HPDE6-E6E7 (cell line): ENCODE data around the gene DEUP1.
"Not testable (repeated sequence)": the region's sequence is repeated elsewhere in the genome, so short reads cannot be mapped to it uniquely, and the experiment has no call there.

Experiments used
- DNase-seq: peaks from one replicate; pipeline ENCODE4 v3.0.0; 2011; ENCODE audit warnings: missing footprints; ENCODE audit errors: extremely low spot score

Gene DEUP1

DNA sequence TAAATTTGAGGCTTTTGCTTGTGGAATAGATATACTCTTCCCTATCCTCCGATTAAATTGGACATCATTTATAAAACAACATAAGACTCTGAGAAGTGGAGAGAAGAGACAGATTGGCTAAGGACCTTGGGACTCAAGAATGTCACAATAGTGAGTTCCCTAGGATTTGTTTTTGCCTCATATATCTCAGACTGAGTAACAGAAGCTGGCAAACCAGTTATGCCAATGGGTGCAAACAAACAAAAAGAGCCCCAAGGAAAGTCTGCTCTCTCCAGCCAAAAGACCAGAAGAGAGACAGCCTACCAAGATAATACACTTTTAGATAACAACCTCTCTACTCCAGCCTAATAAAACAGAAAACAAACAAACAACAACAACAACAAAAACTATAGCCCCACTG, 28.9 kb downstream of the DEUP1 start:
- no peak for DNase-seq

DNA sequence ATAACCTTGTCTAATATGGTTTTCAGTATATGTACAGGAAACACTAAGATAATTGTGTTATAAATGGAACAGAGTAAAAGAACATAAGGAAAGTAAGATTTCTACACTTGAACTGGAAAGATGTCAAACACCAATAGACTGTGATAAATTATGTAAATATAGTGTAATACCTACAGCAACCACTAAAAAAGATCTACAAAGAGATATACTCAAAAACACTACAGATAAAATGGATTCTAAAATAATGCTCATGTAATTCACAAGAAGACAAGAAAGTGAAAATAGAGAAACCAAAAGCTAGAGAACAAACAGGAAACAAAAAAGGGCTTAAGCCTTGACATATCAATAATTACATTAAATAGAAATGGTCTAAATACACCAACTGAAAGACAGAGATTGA, 30.9 kb downstream of the DEUP1 start:
- DNase-seq: no peak

DNA sequence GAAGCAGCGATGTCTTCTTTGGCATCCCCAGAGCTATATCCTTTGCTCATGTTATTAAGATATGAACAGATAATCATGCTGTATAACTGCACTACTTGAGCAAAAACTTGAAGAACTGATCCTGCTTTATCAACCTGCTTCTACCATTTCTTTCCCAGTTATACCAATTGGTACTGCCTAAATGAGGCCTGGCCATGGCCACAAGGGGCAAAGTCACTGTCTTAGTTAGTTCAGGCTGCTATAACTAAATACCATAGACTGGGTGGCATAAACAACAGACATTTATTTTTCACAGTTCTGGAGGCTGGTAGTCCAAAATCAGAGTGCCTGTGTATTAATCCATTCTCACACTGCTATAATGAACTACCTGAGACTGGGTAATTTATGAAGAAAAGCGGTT, 37.5 kb downstream of the DEUP1 start:
- DNase-seq: no peak

DNA sequence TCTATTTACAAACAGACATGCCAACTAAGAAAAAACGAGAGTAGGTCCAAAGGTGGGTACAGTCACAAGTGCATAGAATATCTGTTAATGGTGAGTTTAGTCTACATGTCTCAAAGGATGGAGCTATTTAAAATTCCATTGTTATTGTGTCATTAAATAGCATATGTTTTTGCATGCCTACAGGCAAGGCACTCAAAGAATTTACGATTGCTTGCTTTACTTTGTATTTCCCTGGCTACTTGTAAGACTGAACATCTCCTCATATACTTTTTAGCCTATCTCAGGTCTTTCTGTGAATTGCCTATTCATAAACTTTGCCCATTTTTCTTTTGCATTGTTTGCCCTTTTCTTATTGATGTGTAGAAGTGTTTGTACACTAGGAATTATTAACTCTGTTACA, 39.7 kb downstream of the DEUP1 start:
- DNase-seq: no peak

DNA sequence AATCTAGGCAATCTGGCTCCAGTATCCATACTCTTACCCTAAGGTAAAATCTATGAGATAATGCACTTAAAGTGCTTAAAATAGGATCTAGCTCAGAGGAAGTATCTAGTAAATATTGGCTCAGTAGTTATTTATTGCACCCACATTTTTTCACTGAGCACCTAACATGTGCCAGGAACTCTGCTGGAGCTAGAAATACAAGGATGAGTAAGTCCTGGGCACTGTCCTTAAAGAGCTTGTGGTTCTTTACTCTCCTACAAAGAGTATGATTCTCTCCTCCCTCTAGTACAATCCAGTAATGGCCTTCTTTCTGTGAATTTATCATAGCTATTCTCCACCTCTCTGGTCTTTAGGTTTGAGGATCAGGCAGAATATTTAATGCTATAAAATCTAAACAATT, 59.2 kb downstream of the DEUP1 start:
- DNase-seq: no peak

DNA sequence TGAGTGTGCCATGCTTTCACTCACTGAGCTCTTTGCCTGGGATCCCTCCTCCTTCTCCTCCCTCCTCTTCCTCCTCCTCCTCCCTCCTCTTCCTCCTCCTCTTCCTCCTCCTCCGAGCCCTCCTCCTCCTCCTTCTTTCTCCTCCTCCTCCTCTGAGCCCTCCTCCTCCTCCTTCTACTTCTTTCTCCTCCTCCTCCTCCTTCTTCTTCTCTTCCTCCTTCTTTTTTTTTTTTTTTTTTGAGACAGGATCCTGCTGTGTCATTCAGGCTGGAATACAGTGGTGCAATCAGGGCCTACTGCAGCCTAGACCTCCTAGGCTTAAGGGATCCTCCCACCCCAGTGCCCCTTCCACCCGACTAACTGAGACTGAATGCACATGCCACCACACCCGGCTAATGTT, 62.3 kb downstream of the DEUP1 start:
- no peak for DNase-seq

DNA sequence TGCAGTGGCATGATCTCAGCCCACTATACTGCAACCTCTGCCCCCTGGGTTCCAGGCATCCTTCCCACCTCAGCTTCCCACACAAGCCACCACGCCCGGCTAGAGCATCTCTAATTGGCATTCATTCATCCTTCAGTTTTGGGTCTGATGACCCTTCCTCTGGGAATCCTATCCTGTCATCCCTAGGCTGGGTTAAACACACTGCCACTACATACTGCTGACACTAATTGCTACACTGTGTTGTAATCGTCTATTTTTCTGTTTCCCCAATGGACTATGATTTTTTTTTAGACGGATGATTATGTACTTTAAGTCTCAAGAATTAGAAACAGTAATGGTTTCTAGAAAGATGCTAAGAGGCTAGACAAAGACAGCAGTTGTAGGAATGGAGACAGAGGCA, 62.8 kb downstream of the DEUP1 start:
- no peak for DNase-seq

DNA sequence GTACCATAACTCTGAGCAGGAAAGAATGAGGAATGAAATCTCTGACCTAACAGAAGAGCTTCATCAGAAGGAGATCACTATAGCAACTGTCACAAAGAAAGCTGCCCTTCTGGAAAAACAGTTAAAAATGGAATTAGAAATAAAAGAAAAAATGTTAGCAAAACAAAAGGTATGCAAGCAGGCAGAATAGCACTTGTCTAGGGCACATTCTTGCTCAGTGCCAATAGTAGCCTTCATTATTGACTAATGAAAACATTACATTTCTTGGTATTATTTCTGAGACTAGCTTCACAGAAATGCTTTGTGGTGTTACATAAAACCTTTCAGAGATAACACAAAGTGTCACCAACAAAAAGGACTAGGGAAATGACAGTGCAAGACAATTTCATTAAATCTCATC, 63.9 kb downstream of the DEUP1 start:
- DNase-seq: no peak

DNA sequence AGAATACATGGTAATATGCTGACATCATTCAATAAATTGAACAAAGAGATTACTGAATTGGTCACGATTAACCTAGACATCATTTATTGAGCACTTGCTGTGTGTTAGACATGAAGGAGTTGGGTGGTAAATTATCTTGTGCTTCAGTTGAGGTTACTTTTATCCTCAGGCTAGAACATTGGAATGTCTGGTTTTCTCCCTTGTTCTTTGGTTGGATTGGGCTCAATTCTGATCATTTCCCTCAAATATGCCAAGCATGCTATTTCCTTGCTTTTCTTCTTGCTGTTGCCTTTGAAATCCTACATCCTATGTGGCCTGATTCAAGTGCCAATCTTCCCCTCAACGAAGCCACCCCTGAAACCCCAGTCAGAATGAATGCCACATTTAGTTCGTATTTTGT, 65.8 kb downstream of the DEUP1 start:
- DNase-seq: no peak

DNA sequence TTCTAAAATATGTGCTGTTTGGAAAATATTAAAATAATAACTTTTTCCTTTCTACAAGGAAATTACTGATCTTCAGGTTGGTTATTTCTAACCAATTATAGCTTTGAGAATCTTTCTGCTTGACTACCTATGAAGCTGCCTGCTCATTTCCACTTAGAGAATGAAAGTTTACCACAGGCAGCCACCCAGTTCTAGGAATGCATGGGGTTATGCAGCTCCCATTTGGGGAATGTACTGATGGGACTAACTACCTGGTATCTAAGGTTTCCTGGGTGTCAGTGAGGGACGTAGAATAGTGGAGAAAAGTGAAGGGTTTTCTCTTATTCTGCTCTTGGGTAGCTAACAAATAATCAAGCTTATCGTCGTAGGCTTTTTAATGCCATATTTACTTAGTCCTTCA, 73.4 kb downstream of the DEUP1 start:
- no peak for DNase-seq

DNA sequence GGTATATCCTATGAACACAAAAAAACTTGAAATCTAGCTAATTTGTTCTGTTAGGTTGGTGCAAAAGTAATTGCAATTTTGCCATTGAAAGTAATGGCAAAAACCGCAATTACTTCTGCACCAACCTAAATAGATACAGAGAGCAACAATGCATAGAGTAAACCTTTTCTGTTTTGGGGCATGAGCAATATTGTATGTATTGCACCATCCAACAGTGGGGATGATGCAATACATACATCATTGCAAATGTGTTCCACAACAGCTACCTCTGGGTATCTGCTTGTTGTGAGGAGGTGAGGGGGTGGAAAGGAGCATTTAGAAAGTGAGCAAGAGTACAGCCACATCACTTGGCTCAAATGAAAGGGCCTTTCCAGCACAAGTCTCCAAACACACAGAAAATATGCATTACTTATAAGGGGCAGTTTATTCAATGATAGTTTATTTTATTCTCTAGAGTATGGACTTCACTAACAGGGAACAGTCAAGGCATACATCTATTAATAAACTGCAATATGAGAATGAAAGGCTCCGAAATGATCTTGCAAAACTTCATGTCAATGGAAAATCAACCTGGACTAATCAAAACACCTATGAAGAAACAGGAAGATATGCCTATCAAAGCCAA, 77.3 kb downstream of the DEUP1 start:
- DNase-seq: no peak

DNA sequence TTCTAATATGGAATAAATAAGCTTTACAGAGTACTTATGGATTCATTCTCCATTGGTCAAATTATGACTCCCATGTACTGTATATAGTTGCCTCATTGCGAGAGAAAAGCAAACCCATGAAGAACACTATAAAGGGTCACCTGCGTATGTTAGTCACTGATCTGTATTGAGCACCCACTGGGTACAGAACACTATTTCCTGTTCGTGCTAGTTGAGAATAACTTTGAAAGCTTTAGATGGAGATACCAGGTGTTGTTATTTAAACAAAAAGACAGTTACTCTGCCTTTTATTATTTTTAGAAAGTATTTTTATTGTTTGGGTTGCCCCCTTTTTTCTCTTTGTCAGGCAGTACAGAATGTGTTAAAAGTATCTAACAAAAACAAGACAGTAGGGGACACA, 79.9 kb downstream of the DEUP1 start:
- no peak for DNase-seq

DNA sequence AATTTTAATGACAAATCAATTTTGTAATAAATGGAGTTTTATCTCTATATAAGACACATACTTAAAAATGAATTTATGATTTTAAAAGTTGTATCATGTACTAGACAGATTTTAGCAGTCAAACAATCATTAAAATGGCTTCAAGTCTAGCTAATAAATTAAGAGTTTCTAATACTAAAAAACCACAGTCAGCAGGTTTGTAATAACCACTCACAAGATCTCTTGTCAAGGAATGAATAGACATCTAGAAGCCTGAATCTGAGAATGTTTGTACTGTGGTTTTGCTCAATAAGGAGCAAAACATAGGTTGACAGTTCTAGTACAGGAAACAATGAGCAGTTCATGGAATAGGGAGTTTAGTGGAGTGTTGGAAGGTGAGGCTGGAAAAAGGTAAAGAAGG, 81.2 kb downstream of the DEUP1 start:
- DNase-seq: no peak

DNA sequence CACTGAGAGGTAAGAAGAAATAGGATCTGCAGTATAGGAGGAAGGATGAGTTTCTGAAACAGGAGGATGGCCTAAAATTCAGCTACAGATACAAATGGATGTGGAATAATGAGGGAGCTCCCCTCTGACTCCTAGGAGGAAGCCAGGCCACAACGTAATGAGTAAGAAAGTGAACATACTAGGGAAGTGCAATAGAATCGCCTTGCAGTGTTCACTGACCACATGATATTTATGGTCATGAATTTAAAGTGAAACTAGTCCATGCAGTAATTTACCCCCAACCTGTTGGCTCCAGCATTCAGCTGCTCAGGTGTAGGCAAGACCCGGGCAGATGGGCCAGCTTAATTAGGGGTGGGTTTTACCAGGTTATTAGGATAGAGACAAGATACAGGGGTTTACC, 101.7 kb downstream of the DEUP1 start:
- no peak for DNase-seq

DNA sequence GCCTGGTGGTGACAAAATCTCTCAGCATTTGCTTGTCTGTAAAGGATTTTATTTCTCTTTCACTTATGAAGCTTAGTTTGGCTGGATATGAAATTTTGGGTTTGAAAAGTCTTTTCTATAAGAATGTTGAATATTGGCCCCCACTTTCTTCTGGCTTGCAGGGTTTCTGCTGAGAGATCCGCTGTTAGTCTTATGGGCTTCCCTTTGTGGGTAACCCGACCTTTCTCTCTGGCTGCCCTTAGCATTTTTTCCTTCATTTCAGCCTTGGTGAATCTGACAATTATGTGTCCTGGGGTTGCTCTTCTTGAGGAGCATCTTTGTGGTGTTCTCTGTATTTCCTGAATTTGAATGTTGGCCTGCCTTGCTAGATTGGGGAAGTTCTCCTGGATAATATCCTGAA, 112.7 kb downstream of the DEUP1 start:
- not testable (repeated sequence) for DNase-seq

DNA sequence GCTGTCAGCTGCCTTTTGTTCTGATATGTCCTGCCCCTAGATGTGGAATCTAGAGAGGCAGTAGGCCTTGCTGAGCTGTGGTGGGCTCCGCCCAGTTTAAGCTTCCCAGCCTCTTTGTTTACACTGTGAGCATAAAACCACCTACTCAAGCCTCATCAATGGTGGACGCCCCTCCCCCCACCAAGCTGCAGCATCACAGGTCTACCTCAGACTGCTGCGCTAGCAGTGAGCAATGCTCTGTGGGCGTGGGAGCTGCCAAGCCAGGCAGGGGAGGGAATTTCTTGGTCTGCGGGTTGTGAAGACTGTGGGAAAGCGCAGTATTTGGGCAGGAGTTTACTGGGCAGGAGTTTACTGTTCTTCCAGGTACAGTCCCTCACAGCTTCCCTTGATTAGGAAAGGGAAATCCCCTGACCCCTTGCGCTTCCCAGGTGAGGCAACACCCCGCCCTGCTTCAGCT, 114.1 kb downstream of the DEUP1 start:
- DNase-seq: no peak

DNA sequence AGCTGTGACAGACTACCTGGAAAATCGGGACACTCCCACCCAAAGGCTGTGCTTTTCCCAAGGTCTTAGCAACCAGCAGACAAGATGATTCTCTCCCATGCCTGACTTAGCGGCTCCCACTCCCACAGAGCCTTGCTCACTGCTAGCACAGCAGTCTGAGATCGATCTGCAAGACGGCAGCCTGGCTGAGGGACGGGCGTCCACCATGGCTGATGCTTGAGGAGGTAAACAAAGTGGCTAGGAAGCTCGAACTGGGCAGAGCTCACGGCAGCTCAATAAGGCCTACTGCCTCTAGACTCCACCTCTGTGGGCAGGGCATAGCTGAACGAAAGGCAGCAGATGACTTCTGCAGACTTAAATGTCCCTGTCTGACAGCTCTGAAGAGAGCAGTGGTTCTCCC, 127.7 kb downstream of the DEUP1 start:
- DNase-seq: no peak

DNA sequence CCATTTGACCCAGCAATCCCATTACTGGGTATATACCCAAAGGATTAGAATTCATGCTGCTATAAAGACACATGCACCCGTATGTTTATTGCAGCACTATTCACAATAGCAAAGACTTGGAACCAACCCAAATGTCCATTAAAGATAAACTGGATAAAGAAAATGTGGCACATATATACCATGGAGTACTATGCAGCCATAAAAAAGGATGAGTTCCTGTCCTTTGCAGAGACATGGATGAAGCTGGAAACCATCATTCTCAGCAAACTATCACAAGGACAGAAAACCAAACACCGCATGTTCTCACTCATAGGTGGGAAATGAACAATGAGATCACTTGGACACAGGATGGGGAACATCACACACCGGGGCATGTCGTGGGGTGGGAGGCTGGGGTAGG, 133.1 kb downstream of the DEUP1 start:
- not testable (repeated sequence) for DNase-seq

DNA sequence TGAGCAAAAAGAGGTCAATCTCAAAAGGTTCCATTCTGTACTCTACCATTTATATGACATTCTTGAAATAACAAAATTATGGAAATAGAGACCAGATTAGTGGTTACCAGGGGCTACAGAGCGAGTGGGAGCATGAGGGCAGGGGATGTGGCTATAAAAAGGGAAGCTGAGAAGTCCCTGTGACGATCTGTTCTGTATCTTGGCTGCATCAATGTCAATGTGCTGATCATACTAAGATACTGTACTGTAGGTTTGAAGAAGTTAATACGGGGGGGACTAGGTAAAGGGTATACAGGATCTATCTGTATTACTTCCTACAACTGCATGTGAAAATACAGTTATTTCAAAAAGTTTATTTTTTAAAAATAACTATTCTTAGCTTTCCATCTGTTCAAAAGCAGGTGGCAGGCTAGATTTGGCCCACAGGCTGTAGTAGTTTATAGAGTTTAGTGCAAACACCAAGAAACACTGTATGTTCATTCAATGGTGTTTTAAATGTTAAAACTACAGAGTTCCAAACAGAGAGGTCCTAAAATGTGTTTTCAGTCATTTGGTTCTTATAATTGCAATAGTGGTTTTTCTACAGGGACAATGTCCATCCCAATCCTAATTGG, 134.5 kb downstream of the DEUP1 start:
- DNase-seq: no peak

DNA sequence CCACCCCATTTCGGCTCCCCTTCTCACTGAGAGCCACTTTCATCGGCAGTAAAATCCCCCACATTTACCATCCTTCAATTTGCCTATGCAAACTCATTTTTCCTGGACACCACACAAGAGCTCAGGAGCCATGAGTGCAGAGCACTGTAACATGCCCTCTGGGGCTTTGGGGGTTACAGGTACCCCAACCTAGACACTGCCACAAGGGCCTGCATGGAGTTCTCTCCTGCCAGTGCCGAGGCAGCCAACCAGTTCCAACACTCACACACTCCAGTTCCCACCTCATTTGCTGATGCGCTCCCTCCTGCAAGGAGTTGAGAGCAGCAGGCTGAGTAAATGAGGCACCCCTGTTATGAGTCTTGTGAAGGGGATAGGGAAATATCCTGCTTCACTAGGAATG, 136.5 kb downstream of the DEUP1 start:
- no peak for DNase-seq

DNA sequence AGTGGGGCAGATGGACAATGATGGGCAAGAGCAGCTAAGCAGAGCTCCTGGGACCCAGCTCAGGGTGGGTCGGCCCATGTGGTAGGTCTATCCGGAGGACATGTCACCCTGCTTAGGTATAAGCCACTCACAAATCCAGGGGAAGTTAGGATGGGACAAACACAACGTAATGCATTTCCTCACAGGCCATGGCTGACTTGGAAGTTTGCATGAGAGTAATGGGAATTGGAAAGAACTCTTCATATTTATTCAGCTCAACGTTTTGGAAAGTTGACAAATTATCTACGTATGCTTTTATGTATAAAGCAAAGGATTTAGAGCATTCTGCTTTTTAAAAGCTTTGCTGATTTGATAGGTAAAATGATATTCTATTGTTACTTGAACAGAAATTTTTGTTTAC, 137.7 kb downstream of the DEUP1 start:
- no peak for DNase-seq

DNA sequence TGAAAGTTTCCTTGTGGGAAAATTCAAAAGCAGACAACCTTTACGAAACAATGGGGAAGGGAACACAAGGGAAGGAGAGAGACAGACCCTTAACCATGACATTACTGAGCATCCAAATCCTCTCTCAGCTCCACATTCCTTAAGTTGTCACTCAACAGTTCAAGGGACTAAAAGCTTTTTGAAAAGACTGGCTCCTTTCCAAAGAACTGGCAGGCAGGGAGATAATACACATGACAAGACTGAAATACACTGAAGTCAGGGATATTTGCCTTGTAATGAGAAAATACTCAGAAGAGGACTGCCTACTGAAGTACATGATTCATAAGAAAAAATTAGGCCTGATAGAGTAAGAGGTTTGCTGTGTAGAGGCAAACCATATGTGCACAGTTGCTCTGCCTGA, 143.6 kb downstream of the DEUP1 start:
- DNase-seq: no peak

DNA sequence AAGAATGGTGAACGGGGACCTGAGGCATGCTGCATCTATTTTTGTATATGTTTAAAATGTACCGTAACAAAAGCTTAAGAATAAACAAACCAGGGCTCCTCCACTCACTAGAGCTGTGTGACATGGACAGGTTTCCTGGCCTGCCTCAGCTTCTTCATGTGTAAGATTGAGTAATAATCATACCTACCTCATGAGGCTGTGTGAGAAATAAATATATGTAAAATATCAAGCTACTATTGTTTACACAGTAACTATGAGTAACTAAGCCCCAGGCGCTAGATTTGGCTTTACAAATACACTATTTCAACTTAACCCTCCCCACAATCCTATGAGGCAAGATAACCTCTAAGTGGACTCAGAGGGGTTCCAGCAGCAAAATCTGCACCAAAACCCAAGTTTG, 146.3 kb downstream of the DEUP1 start:
- DNase-seq: peak; percentile 42

DNA sequence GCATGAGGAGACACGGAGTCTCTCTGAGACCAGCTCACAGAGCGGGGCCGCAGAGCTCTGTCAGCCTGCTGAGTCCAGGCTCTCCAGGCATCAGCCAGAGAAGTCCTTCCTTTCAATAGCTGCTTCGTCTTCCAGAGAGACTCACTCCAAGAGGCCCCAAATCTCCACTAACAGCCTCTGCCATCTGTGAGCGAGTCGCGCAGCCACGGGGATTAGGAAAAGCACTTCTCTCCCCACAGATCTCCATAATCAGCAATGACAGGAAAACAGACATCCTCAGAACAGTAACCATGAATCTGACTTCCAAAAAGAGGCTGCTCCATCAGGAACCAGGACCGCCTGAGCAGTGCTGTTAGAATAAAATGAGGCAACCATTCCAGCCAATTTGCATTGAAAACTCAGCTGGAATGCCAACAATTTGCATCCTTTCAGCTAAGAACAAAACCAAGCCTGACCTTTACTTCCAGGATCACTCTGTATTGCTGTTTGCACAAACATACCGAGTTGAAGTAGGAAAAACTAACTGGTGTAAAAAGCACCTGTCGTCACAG, 147.2 kb downstream of the DEUP1 start:
- no peak for DNase-seq
